Lower leg skin (tissue), 4 donors: ENCODE data around the gene CD59. TPM values are rescaled to one million over a fixed set of nuclear protein-coding genes. Genes with fewer than 3 reads are reported as not detected.

Experiments used
- DNase-seq, 2 donors: peaks; one replicate each; pipeline ENCODE4 v3.0.0-alpha.2; 2019; ENCODE audit warnings: low spot score in 2 of 2
- H3K4me3 ChIP-seq: fragments of 200-600 bp; sonication (generic); 2 replicates; pipeline ENCODE4 v1.5.1; 2017; ENCODE audit warnings: mild to moderate bottlenecking, low read depth; ENCODE audit not compliant: poor library complexity, severe bottlenecking
- POLR2A ChIP-seq, 2 donors: fragments of 450-650 bp; IDR thresholded peaks; one replicate each; pipeline ENCODE4 v1.6.1; 2016 to 2017; ENCODE audit warnings: antibody characterized with exemption in 2 of 2, mild to moderate bottlenecking in 1 of 2, moderate library complexity in 1 of 2
- WGBS, 2 donors: methylation state at CpG; one replicate each; pipeline ENCODE4 v1.1.5; 2018; 5-methylcytosine and 5-hydroxymethylcytosine counted together
- intact Hi-C: fragments of 100-400 bp; cut with DNase I; formaldehyde crosslinking; loops from one replicate; pipeline ENCODE4 v1.15.0; 2023; ENCODE audit warnings: low total_unique reads
- total RNA-seq, 4 donors: library from RNA; depleted of rRNA; stranded (reverse); fragments of >200 nt; gene quantifications; one replicate each; pipeline ENCODE4 v1.1.0, GENCODE V29; 2016
- TF ChIP-seq, protein P1 (sequence below), 3 donors: fragments of 450-650 bp; IDR thresholded peaks; one replicate each; pipeline ENCODE4 v1.5.1; 2016; ENCODE audit warnings: antibody characterized with exemption in 3 of 3, mild to moderate bottlenecking in 3 of 3, moderate library complexity in 2 of 3

Gene CD59
- total RNA-seq, 4 donors from 2014 or later = 222 to 444 (median 324) TPM

DNA sequence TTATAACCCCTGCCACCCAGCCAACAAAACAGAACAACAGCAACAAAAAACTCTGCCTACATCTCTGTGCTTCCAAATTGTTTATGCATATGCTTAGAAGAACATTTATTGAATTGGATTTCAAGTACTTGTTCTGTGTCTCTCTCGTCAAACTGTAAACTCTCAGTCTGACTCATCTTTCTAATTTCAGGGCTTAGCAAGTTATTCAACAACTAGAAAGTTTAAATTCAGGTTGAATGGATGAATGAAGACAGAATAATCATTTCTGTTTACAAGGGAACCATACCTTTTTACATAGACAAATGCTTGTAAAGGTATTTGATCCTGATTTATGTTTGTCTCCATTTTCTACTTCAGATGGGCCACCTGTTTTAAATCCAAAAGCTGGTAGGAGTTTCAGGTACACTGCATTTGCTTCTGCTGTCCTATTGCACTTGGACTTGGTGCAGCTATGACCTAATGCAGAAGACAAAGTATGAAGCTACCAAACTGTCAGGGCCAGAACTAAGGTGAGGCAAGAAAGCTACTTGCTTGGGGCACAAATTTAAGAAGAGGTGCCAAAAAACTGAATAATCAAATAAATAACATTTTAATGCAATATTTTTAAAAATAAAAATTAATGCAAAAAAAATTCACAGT, 39.7 kb upstream of the CD59 start:
- no peak overlapping the region for H3K4me3 ChIP-seq
- WGBS, 2 donors = 18 to 27% methylated on average over 1 of the region's 1 CpG
- intact Hi-C loops = no loop called here
- no peak for DNase-seq
- no peak for TF ChIP-seq POLR2A (IDR thresholded peaks at IDR 0.05)
- TF ChIP-seq, protein P1, sequence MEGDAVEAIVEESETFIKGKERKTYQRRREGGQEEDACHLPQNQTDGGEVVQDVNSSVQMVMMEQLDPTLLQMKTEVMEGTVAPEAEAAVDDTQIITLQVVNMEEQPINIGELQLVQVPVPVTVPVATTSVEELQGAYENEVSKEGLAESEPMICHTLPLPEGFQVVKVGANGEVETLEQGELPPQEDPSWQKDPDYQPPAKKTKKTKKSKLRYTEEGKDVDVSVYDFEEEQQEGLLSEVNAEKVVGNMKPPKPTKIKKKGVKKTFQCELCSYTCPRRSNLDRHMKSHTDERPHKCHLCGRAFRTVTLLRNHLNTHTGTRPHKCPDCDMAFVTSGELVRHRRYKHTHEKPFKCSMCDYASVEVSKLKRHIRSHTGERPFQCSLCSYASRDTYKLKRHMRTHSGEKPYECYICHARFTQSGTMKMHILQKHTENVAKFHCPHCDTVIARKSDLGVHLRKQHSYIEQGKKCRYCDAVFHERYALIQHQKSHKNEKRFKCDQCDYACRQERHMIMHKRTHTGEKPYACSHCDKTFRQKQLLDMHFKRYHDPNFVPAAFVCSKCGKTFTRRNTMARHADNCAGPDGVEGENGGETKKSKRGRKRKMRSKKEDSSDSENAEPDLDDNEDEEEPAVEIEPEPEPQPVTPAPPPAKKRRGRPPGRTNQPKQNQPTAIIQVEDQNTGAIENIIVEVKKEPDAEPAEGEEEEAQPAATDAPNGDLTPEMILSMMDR (IDR thresholded peaks at IDR 0.05) = no peak

GRCh38 chr11:33775467-33775807, 39.2 kb upstream of the CD59 start:
- 79 to 82% methylated on average over 7 of the region's 7 CpGs for WGBS, 2 donors
- intact Hi-C loops = no loop called here
- no peak overlapping the region for H3K4me3 ChIP-seq
- DNase-seq = no peak
- TF ChIP-seq, protein P1 (IDR thresholded peaks at IDR 0.05) = no peak
- TF ChIP-seq POLR2A (IDR thresholded peaks at IDR 0.05) = no peak

DNA sequence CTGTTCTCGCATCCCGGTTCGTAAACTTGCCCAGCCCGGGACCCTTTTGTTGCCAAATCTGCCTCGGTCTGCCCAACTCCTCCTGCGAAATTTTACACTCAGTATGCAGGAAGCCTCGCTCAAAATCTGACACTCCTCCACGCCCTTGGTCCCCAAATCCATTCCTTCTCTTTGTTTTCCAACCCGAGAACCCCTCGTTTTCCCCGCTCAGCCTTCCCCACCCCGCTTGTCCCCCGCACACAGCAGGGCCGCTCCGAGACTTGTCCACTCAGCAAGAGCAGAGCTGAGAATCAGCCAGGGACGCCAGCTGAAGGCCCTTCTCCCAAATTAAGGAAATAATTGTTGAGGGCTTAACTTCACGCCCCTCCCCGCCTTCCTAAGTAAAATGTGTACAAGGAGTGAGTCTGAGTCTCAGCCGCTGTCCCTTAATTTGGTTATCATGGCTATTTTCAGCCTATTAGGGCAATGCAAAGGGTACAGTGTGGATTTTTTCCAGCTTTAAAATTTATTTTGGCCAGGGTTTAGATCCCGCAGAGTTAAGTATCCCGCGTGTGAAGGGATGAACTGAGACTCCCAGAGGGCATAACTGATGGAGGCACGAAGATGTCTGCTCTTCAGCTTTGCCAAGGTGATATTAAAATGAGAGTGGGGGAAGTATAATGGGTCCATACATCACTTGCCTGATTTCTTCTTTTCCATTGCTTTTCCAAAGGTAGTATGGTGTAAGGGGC, 38.7 kb upstream of the CD59 start:
- WGBS, 2 donors = 3% methylated on average over 23 of the region's 23 CpGs
- TF ChIP-seq, protein P1 (IDR thresholded peaks at IDR 0.05) = no peak
- no peak for TF ChIP-seq POLR2A (IDR thresholded peaks at IDR 0.05)
- intact Hi-C loops = no loop called here
- peak overlapping the region; percentile 92 for H3K4me3 ChIP-seq
- peak in 1 of 2 donors; percentile 26 for DNase-seq

- DNase-seq = peak; percentile 79 to 96
- peak within 1 kb of the TSS; percentile 92 for H3K4me3 ChIP-seq
- TF ChIP-seq, protein P1 (IDR thresholded peaks at IDR 0.05) = no peak
- TF ChIP-seq POLR2A (IDR thresholded peaks at IDR 0.05) = no peak
- 0 to 2% methylated on average over 50 to 53 of the region's 64 CpGs for WGBS, 2 donors
- intact Hi-C loops = no loop called here
Measured at GRCh38 chr11:33773987-33774735, 37.9 kb upstream of the CD59 start, which contains the start of gene FBXO3. TSS of gene FBXO3 (minus strand) at chr11:33774520. CDS start at chr11:33774497, 23 bp downstream.

DNA sequence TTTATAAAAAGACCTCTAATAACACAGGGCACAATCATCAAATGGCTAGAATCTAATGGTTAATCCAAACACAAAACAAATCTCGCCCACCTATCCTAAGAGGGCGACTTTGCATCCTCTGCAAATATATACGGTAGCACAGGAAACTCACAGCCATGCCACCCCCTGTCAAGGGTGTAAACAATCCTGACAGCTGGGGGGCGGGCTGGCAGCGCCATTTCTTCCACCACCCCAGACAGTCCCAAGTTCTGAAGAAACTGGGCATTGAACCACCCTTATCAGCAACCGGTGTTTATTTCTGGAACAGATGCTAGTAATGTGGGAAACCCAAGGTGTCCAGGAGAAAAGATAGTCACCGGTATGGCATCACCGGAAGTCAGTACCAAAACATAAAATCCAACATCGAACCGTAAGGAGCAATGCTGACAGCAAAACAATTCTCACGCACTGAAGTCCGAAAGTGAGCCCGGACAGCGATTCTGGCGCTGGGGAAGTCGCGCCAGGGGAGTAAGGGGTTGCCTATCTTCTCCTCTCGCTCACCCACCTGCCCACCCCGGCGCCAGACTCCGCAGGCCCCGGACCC, 37.3 kb upstream of the CD59 start:
- DNase-seq = no peak
- intact Hi-C loops = no loop called here
- peak overlapping the region; percentile 92 for H3K4me3 ChIP-seq
- TF ChIP-seq POLR2A (IDR thresholded peaks at IDR 0.05) = no peak
- TF ChIP-seq, protein P1 (IDR thresholded peaks at IDR 0.05) = no peak
- WGBS, 2 donors = 6 to 7% methylated on average over 22 of the region's 22 CpGs
